ENCODE results near the gene ZNF608.

The ZNF608 gene

GRCh38 chr5:124737651-124738050 is 8.8 kb downstream of the ZNF608 start:
- no peak for DNase-seq

- DNase-seq: no peak
Observed at GRCh38 chr5:124736805-124737188, 9.6 kb downstream of the ZNF608 start.

GRCh38 chr5:124736082-124736804 is 10.2 kb downstream of the ZNF608 start:
- DNase-seq: no peak

GRCh38 chr5:124735169-124735858 is 11.1 kb downstream of the ZNF608 start:
- DNase-seq: no peak

GRCh38 chr5:124734574-124735168 is 11.8 kb downstream of the ZNF608 start:
- no peak for DNase-seq

- no peak for DNase-seq
Observed at GRCh38 chr5:124733329-124733650, 13.1 kb downstream of the ZNF608 start.

GRCh38 chr5:124732428-124733328 is 13.8 kb downstream of the ZNF608 start:
- no peak for DNase-seq

- no peak for DNase-seq
Observed at GRCh38 chr5:124730381-124730780, 16.1 kb downstream of the ZNF608 start.

GRCh38 chr5:124729720-124730359 is 16.6 kb downstream of the ZNF608 start:
- DNase-seq: no peak

GRCh38 chr5:124728968-124729332 is 17.5 kb downstream of the ZNF608 start:
- DNase-seq: no peak

GRCh38 chr5:124728331-124728967 is 18.0 kb downstream of the ZNF608 start:
- no peak for DNase-seq

GRCh38 chr5:124726631-124727362 is 19.6 kb downstream of the ZNF608 start:
- DNase-seq: no peak

GRCh38 chr5:124725622-124726258 is 20.7 kb downstream of the ZNF608 start:
- DNase-seq: no peak

GRCh38 chr5:124725040-124725434 is 21.4 kb downstream of the ZNF608 start:
- DNase-seq: no peak

GRCh38 chr5:124724357-124725039 is 21.9 kb downstream of the ZNF608 start:
- no peak for DNase-seq

- no peak for DNase-seq
Observed at GRCh38 chr5:124721229-124721735, 25.2 kb downstream of the ZNF608 start.

GRCh38 chr5:124720593-124720992 is 25.8 kb downstream of the ZNF608 start:
- DNase-seq: no peak

- DNase-seq: no peak
Observed at GRCh38 chr5:124719113-124719967, 27.1 kb downstream of the ZNF608 start.

GRCh38 chr5:124718380-124718789 is 28.1 kb downstream of the ZNF608 start:
- no peak for DNase-seq
